Measurements from ENCODE around the gene HIVEP3. TPM values are rescaled to one million over a fixed set of nuclear protein-coding genes. Genes with fewer than 3 reads are reported as not detected.

HIVEP3 gene
- total RNA-seq, 4 donors from 2014 or later: 4.2 to 6.5 (median 4.7) TPM

DNA sequence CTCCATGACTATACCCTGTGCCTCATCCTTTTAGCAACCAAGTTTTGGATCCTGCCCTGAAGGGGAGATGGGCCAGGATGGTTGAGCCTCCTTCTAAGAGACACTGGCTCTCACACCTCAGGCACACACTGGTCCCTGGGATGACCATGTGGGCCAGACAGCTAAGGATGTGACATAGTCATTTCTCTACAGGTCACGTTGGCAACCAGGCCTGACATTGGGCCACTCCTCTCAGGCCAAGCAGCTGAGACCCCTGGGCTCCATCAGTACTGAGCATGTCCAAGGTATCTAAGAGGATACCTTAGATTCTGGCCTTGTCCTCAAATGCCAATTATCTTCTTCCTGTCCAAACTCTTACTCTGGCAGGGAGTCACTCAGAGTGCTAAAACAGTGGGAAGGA lies 238.7 kb downstream of the HIVEP3 start:
- TF ChIP-seq CTCF (IDR thresholded peaks at IDR 0.05) (no peak), EP300 (IDR thresholded peaks at IDR 0.05) (no peak), POLR2A (IDR thresholded peaks at IDR 0.05) (no peak)
- Histone ChIP-seq H3K36me3 (no peaks in the 10 kb centered on the region), H3K4me1 (peaks cover 0 to 48% (median 19%) of the 10 kb centered on the region in 4 donors), H3K4me3 (no peak overlapping the region), H3K9me3 (no peaks in the 10 kb centered on the region), H3K27me3 (no peaks in the 10 kb centered on the region), H3K27ac (no peak overlapping the region)
- no peak for DNase-seq (ENCODE audit: low spot score in 2 of 2)
- 88 to 91% methylated on average over 1 of the region's 1 CpG for WGBS, 2 donors

- Histone ChIP-seq H3K4me1 (peaks cover 0 to 48% (median 19%) of the 10 kb centered on the region in 4 donors), H3K9me3 (no peaks in the 10 kb centered on the region), H3K4me3 (no peak overlapping the region), H3K36me3 (no peaks in the 10 kb centered on the region), H3K27me3 (no peaks in the 10 kb centered on the region), H3K27ac (no peak overlapping the region)
- no peak for DNase-seq (ENCODE audit: low spot score in 2 of 2)
- WGBS, 2 donors: 100% methylated on average over 1 of the region's 1 CpG
- TF ChIP-seq EP300 (IDR thresholded peaks at IDR 0.05): no peak
- TF ChIP-seq POLR2A (IDR thresholded peaks at IDR 0.05): no peak
- no peak for TF ChIP-seq CTCF (IDR thresholded peaks at IDR 0.05)
These were observed 239.2 kb downstream of the HIVEP3 start for GRCh38 chr1:41679531-41679930.

DNA sequence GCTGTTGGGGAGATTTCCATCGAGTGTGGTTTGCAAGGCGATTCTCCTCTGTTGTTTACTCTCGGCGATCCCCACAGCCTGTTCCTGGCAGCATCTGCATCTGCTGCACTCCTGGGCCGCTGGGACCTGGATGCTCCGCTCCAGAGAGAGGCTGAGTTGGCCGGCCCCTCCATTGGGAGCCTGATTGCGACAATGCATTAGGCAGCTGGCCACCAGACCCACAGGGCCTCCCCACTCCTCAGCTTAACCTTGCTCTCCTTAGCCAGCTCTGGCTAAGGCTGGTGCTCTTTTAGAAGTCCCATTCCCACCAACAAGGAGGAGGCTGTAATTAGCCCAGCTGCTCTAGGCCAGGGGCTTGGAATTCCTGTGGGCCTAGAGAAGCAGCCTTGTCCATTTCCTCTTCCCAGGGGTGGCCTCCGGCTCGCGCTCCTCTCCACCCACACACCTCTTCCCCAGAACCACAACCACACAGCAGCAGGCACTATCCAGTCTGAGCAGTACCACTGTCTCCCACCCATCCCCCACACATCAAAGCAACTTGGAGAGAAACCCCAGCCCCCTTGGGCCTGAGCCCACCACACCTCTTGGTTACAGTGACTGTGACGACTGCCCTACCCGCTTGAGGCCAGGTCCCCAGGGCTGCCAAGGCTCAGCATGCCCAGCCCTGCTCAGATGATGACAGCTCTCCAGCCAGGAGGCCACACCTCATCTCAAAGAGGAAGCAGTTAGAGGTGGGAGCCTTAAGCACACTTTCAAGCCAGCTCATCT lies 240.4 kb downstream of the HIVEP3 start:
- TF ChIP-seq EP300 (IDR thresholded peaks at IDR 0.05) (peak in 1 of 2 donors; percentile 22), POLR2A (IDR thresholded peaks at IDR 0.05) (no peak), CTCF (IDR thresholded peaks at IDR 0.05) (no peak)
- Histone ChIP-seq H3K4me1 (peaks cover 0 to 46% (median 15%) of the 10 kb centered on the region in 4 donors), H3K27me3 (no peaks in the 10 kb centered on the region), H3K9me3 (no peaks in the 10 kb centered on the region), H3K4me3 (no peak overlapping the region), H3K27ac (peak overlapping the region in 3 of 4 donors; percentile 14 to 67 (median 54)), H3K36me3 (no peaks in the 10 kb centered on the region)
- DNase-seq (ENCODE audit: low spot score in 2 of 2): peak; percentile 55 to 60
- 60 to 64% methylated on average over 10 to 13 of the region's 13 CpGs for WGBS, 2 donors

GRCh38 chr1:41677620-41678019 lies 241.1 kb downstream of the HIVEP3 start:
- Histone ChIP-seq H3K27ac (peak overlapping the region in 3 of 4 donors; percentile 19 to 67 (median 34)), H3K36me3 (no peaks in the 10 kb centered on the region), H3K4me1 (peaks cover 0 to 47% (median 16%) of the 10 kb centered on the region in 4 donors), H3K27me3 (no peaks in the 10 kb centered on the region), H3K4me3 (no peak overlapping the region), H3K9me3 (no peaks in the 10 kb centered on the region)
- TF ChIP-seq POLR2A (IDR thresholded peaks at IDR 0.05): no peak
- TF ChIP-seq EP300 (IDR thresholded peaks at IDR 0.05): peak in 1 of 2 donors; percentile 5
- WGBS, 2 donors: 88 to 91% methylated on average over 7 of the region's 7 CpGs
- no peak for DNase-seq (ENCODE audit: low spot score in 2 of 2)

DNA sequence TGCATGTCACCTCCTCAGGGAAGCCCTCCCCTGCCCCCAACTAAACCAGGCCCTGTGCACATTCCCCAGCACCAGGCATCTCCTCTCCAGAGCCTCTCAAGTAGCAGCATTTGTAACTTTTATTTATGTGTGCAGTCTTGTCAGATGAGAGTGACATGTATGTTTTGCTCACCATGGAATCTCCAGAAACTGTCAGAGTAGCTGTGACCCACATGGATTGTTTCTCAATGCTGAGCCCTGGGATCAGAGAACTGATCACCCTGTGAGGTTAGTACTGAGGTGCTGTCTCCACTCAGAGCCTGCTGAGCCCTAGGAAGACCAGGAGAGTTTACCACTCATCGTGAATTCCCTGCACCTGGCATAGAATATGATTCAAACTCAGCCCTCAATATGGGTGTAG lies 243.3 kb downstream of the HIVEP3 start:
- no peak for DNase-seq (ENCODE audit: low spot score in 2 of 2)
- no peaks in the 10 kb centered on the region for H3K36me3 ChIP-seq
- H3K4me1 ChIP-seq: peaks cover 0 to 30% (median 18%) of the 10 kb centered on the region in 4 donors
- WGBS, 2 donors: 100% methylated on average over 1 of the region's 1 CpG
- H3K27me3 ChIP-seq: no peaks in the 10 kb centered on the region
- no peak for TF ChIP-seq EP300 (IDR thresholded peaks at IDR 0.05)
- TF ChIP-seq POLR2A (IDR thresholded peaks at IDR 0.05): no peak
- no peak for TF ChIP-seq CTCF (IDR thresholded peaks at IDR 0.05)
- H3K4me3 ChIP-seq: no peak overlapping the region
- H3K27ac ChIP-seq: no peak overlapping the region
- H3K9me3 ChIP-seq: no peaks in the 10 kb centered on the region

Measured in tibial nerve (tissue), 4 donors.